Hematopoietic multipotent progenitor cell treated with erythropoietin and hydrocortisone succinate and interleukin-3 and kit ligand, for 6 days (in vitro differentiated cells): ENCODE measurements around the gene FOXQ1.

Experiments
- DNase-seq: peaks from one replicate; pipeline ENCODE4 v3.0.0-alpha.2; 2015

Gene FOXQ1, protein sequence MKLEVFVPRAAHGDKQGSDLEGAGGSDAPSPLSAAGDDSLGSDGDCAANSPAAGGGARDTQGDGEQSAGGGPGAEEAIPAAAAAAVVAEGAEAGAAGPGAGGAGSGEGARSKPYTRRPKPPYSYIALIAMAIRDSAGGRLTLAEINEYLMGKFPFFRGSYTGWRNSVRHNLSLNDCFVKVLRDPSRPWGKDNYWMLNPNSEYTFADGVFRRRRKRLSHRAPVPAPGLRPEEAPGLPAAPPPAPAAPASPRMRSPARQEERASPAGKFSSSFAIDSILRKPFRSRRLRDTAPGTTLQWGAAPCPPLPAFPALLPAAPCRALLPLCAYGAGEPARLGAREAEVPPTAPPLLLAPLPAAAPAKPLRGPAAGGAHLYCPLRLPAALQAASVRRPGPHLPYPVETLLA

DNA sequence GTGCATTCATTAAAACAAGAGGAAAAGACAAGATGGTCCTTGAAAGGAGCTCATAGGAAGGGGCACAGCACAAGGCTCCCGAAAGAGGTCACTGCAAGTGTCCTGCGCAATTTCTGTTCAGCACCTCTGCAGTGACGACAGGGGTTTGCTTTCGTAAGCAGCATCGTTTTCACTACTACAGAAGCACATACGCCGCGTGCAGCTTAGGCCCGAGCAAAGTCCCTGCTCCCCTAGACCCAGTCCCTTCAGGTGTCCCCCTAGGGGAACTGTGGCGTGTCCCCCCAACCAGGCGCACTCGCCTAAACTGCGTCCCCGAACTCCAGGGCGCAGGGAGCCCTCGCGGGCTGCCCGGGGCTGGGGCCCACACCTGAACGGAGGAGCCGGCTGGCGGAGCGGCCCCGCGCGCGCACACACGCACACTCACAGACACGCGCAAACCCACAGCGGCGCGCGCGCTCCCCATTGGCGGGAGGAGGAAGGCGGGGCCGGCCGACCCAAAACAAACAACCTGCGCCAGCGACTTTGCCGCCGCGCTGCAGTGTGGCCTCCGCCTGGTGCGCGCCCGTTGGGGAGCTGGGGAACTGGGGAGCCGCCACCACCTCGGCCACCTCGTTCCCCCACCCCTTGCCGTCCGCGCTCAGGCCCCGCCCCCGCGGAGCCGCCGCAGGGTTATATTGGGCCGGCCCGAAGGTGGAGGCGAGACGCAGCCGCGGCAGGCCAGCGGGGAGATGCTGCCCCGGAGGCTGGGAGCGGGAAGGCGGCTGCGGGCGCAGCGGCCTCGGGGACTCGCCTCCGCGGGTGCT lies at the start of gene FOXQ1:
FOXQ1 (plus strand) TSS at position 699 of the 803 bp plus-strand sequence. CDS start 607 bp downstream, outside the sequence.
- peak; percentile 20 for DNase-seq

DNA sequence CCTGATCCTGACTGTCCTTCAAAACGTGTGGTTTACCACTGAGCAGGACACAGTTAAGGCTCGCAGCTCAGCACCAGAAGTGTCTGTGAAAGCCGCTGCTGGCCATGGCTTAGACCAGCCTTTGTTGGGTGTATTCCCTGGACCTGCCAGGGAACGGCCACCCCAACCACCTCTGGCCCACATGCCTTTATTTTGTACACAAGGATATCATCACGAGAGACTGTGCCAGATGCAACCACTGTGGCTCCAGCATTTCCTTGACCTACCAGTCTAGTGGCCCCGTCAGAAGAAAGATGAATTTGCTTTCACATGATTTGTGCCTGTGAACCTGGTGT lies 49.2 kb upstream of the FOXQ1 start:
- no peak for DNase-seq

DNA sequence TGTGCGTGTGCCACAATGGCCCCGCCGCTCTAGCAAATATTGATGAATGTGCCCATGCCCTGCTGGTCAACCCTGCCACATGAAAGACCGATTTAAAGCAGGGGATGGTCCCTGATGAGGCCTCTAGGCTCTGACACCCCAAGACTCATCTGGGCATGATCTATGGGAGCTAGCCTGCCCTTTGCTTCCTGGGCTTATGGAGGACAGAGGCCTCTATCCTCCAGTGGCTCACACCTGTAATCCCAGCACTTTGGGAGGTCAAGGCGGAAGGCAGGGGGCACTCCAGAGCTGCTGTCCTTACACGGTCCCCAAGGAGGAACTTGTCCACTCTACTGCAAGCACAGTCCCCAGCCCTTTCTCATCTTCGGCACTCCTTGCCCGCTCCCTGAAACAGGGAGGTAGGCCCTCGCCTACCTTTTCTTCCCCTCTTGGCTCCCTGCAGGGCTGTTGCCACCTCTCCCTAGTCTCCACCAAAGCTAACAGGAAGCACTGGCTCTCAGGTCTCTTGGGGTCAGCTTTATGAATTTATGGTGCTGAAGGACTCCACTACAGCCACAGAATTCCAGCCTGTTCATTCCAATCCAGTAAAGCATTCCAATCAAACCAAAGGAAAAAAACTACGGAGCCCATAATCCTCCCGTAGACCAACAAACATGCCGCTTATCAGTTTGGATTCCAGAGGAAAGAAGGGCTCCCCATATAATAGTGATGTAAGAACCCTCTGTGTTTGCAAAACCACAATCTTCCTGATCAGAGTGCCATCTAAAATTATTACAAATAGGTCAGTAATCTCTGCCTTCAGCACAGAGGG lies 48.7 kb upstream of the FOXQ1 start:
- no peak for DNase-seq

DNA sequence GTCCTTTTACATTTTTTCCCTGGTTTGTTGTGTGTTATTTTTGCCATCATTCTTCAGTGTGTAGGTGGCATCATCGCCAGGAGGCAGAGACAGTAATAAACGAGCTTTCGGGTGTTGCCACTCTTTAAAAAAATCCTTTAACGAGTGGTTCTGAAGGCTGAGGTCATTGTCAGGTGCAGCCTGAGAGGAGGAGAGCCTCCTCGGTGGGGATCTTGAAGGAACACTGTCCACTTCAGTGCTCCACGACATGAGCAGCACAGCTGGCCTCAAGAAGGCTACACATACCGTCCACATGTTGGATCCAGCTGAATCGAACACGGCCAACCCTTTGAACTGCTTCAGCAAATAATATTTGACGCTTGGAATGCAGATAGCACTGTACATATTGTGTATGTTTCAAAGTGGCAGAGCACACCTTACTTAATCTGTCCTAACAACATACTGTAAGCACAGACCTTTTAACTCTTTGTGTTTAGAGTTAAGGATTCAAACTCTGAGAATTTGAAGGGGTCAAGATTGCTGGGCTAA lies 48.0 kb upstream of the FOXQ1 start:
- no peak for DNase-seq

DNA sequence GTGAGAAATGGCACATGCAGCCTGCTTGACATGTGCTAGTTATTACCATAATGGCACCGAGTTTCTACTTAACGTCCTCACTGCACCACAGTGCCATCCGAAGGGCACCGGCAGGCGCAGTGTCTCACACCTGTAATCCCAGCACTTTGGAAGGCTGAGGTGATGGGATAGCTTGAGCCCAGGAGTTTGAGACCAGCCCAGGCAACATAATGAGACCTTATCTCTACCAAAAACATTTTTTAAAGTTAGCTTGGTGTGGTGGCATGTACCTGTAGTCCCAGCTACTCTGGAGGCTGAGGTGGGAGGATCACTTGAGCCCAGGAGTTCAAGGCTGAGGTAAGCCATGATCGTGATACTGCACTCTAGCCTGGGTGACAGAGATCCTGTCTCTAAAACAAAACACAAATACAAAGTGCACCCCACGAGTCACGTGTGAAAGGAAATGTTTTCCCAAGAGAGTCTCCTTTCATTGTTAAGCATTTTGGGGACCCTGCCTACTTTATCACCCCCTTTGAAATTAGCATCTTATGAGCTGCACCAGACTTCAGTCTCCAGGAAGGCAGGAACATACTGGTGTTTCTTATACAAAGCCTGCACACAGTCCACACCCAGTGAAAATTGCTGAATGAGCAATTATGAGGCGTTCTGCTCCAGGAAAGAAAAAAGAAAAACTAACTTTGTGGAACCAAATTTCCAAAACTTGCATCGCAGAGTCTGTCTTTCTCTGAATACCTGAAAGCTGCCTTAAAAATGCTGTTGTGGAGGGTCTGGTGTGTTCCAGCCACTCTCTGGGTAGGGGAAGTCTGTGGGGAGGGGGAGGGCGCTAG lies 47.1 kb upstream of the FOXQ1 start:
- DNase-seq, result no peak

DNA sequence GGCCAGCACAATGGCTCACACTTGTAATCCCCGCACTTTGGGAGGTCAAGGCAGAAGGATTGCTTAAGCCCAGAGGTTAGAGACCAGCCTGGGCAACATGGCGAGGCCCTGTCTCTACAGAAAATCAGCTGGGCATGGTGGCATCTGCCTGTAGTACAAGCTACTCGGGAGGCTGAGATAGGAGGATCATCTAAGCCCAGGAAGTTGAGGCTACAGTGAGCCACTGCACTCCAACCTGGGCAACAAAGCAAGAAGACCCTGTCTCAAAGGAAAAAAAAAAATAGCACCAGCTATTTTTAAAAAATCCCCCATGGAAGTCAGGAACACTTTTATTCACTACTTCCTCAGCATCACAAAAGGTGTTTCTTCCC lies 45.2 kb upstream of the FOXQ1 start:
- DNase-seq, result no peak

DNA sequence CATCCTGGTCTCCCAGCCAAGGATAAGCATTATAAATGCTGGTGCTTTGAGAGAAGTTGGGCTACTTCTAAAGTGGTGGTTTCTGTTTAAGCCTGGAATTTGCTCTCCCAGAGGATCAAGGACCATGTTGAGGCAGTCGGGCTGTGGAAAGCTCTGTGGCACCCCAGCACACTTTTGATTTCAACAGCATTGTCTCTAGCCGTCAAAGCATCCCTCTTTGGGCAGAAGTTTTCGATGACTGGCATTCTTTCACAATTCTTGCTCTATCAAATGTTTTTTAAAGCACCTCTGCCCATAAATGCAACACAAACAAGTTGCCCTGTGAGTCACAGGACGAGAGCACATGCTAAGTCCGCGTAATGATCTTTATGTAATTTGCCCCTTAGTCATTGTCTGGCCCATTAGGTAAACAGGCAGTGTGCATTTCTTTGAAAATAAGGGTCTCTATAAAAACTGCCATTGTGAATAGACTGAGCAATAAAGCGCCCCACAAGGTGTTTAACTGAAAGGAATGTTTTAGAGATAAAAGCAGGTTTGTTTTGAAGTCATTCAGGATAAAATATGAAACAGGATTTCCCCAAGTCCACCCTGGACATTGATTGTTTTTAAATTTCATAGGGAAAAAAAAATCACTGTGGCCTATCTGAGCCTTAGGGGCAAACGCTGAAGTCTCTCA lies 44.7 kb upstream of the FOXQ1 start:
- no peak for DNase-seq

DNA sequence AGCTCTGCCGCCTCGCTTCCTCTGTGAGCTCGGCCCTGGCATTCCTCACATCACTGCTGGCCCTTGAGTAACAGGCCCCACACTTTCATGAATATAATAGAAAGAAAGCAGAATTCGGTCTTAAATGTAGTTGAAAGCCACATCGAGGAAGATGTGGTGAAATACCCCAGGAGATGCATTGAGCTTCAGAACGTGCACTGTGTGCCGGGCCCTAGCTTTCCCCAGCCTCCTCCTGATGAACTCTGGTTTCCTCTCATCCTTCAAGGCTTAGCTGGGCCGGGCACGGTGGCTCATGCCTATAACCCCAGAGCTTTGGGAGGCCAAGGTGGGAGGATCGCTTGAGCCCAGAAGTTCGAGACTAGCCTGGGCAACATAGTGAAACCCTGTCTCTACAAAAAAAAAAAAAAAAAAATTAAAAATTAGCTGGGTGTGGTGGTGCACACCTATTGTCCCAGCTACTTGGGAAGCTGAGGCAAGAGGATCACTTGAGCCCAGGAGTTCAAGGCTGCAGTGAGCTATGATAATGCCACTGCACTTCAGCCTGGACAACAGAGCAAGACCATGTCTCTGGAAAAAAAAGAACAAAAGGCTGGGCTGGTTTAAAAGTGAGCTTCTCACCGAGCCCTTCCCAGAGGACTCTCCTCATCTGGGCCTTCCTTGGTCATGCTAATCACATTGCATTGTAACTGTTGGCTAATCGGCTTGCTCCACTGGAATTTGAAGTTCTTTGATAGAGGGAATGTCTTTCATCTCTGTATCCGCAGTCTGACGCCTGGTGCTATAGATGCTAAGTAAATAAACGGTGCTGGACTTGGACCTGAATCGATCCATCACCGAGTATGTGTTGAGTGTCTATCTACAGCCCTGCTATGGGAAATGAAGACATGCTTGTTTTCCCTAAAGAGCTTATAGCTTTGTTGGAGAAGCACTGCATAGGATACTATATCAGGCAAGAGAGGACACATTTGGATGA lies 43.8 kb upstream of the FOXQ1 start:
- no peak for DNase-seq

DNA sequence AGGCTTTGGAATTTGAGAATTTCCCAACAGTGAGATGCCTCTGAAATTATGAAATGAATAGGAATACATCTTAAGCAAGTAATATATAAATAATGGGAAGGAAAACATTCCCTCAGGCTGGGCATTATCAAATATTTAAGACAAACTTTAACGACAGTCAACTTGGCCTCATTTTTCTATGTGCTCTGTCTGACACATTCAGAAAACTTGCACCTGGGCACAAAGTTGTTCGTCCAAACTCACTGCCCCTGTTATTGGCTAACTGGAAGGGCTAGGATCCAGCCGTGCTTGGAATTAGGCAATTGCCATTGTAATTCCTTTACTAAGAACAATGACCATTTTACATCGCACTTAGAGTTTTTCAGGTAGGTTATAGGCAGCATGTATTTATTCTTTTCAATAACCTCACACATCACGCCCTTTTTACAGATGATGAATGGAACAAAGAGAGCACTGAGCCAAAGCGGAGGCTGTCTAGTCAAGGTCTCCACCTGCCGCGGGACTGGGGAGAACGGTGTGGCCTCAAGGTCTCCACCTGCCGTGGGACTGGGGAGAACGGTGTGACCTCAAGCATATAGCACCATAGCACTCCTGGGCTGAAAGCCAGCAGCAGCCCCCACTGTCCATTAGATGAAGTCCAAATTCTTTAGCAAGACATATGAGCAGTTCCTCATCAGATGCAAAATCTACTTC lies 40.7 kb upstream of the FOXQ1 start:
- no peak for DNase-seq

DNA sequence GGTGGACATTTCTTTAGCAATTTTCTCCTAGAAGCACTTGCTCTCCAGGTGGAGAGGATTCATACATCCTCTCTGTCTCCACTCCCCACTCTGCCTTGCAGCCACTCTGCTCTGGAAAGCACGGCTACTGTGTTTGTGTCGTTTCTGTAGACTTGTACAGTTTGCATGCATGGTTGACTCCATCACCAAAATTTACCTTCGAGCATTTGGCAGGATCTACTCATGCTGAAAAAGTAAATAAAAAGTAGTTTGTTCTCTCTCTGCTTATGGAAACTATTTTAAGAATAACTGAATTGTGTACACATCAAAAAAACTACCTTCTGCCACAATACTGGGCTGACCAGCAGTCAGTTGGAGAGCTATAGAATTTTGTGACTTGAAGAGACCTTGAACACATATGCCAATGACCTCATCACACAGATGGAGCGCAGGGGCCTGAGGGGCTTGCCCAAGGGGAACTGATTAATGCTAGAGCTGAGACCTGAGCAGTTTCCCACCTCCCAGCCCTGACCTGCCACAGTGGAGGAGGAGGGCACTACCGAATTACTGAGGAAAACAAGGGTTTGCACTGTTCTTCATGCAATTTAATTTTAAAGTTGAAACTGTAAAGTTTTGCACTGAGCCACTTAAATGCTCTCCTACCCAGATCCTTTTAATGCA lies 33.7 kb upstream of the FOXQ1 start:
- DNase-seq, result no peak

DNA sequence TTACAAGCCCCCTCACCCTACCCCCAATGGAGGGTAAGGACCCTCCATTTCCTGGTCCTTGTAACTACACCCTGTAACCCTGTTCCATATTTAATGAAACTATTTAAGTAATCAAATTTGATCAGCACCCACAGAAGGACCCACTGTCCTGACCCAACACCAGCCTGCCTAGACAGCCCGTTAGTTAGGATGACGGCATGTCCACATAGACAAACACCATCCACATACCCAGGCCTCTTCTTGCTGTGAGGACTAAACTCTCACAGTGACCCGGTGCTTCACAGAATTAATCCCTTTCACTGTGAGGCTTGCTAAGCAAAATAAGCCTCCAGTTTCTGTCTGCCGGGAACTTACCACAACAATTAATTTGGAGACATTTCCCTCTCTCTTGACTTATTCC lies 32.8 kb upstream of the FOXQ1 start:
- no peak for DNase-seq

DNA sequence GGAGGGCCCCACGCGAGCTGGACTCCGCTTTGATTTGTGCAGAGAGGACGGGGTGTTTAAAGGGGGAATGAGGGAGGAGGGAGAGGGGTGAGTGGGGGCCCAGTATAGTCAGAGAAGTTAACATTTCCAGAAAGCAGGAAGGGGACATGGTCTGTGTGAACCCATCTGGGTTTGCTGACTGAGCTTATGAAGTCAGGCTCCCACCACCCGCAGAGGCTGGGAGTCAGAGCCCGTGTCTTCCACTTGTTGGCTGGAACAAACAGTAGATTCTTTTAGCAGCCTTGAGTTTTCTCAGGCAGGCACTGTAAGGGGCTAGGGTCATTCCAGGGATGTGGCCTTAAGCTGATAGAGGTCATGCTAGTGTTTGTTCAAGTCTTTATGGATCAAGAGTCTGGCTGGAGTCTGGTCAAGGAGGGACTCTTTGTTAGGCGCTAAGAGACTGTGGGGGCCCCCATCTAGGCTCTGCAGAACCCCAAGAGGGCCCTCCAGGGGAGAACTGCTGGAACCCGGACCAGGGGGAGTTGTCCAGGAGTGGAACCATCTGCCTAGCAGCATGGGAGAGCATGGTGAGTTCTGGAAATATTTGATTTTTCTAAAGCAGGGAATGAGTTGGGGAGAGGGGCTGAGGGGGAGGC lies 31.1 kb upstream of the FOXQ1 start:
- DNase-seq, result no peak

DNA sequence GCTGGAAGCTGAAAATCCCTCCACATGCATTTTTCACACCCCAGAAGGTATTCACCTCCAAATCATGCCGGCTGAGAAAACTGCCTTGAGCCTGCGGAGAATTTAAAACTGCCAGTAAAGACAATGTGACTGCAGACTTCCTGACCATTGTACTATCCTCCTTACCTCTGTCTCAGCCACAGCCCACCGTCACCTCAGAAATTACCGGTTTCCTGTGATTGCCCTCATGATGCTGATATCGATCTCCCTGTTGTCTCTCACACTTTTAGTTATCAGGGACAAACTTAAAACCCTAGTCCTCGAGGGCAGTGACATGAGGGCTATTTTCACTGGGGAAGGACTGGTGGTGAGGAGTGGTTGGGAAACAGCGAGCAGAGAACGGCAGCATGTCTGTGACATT lies 30.2 kb upstream of the FOXQ1 start:
- DNase-seq, result no peak

DNA sequence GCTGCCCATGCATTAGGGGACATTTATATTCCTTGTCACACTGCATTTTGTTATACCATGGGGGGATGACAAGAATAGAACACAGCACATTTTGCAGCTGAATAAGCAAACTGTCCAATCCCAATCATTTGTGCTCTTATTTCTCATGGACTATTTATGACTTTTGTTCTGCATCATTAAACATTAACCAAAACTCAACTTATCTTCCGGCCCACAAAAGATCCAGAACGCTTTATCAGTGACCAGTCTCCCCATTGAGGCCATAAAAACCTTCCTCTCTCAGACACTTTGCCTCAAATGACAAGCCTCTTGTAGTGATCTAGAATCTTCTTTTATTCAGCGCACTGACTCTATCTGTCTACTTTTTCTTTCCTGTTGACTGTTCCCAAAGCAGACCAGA lies 28.4 kb upstream of the FOXQ1 start:
- no peak for DNase-seq

DNA sequence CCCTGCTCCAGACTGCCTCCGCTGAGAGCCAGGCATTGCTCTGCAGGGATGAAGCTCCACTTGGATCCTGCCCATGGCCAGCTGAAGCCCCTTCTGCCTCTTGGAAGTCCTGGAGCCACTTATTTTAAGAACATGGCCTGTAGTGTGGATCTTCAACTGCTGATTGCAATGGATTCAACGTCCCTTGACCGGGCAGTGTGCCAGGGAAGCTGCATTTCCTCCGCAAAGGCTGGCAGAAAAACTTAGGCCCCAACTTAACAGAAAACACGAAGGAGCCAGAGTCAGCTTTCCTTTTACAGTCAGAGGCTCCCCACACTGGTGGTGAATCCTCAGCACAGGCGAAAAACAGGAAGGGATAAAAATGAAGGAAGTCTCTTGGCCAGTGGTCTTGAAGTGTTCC lies 26.3 kb upstream of the FOXQ1 start:
- DNase-seq, result no peak

DNA sequence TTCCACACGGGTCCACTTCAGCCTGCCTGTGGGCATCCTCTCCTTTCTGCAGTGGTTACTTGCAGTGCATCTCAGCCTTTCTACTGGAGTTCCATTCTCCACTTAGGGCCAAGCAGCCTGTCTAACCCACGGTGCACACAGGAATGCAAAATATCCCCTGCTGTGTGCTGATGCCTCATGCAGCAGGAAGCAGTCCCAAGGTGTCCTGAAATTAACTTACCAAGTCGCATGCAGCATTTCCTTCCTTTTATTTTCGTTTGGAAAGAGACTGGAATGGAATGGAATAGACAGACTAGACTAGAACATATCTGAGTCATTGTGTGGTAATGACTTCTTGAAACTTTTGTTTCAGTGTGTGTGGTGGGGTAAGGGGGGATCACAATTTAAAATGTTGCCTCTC lies 25.9 kb upstream of the FOXQ1 start:
- no peak for DNase-seq

DNA sequence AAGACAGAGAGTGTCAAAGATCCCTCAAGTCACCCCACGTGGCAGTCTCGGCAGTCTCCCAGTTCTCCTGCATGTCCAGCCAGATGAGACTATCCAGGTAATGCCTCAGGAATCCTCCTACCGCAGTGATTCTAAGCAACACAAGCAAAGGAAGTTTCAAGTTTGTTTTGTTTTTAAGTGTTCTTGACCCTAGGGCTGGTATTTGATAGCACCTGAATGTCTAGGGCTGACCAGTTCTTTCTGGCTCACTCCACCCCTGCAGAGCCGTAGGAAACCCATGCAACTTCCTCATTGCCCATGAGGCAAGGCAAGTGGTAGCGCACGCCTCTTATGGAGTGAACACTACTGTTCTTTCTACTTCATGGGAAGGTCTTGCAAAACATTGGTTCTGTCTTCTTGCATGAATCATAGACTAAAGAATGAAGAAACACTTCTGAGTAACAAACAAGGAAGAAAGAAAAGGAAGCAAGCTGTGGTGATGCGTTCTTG lies 24.8 kb upstream of the FOXQ1 start:
- peak; percentile 42 for DNase-seq

DNA sequence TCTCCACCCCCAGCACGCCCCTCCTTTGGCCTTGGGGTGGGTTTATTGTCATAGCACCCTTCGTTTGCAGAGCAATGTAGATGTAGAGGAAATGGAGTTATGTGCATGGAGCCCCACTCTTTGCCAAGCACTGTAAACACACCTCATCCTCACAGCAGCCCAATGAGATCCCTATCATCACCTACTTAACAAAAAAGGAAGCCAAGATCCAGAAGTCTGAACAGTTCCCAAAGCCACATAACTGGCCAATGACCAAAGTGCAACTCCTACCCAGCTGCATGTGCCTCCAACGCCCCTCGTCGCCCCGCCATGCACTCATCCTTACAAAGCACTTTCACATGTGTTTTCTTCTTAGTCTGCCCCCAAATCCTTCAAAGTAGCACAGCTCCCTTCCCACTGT lies 21.8 kb upstream of the FOXQ1 start:
- no peak for DNase-seq

DNA sequence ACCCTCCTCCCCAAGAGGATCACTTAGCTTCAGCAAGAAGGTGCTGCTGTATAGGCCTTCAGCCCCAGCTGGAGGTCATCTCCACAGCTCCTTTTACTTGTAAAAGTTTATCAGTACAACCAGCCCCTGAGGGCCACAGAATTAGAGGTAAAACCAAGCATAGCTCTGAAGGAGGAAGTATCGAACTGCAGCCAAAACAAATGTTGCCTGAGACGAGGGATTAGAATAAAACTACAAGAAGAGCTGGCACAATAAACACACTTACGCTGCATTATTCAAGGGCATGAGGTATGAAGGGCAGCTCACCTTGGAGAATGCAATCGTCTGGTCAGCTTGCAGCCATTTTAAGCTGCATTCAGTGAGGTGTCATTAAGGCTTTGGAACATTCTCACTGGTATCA lies 21.1 kb upstream of the FOXQ1 start:
- no peak for DNase-seq
